Esophagus (tissue), 2 donors: ENCODE results near the gene KLRC4. TPM values are rescaled to one million over a fixed set of nuclear protein-coding genes. Genes with fewer than 3 reads are reported as not detected.
"Not testable (repeated sequence)": the region's sequence is repeated elsewhere in the genome, so short reads cannot be mapped to it uniquely, and the experiment has no call there.

ENCODE experiments used
- H3K27ac ChIP-seq, 2 donors: one replicate each; pipeline ENCODE4 v1.5.1; 2013; ENCODE audit warnings: low read depth in 2 of 2, mild to moderate bottlenecking in 2 of 2, inconsistent platforms in 1 of 2, low read length in 1 of 2, moderate library complexity in 1 of 2
- H3K27me3 ChIP-seq, 2 donors: one replicate each; pipeline ENCODE4 v1.6.1; 2013; ENCODE audit warnings: low read length in 2 of 2, control low read depth in 1 of 2, mild to moderate bottlenecking in 1 of 2; ENCODE audit not compliant: insufficient read depth in 2 of 2, control insufficient read depth in 1 of 2
- H3K36me3 ChIP-seq, 2 donors: one replicate each; pipeline ENCODE4 v1.6.1; 2013; ENCODE audit warnings: low read length in 1 of 2; ENCODE audit not compliant: control insufficient read depth in 2 of 2, insufficient read depth in 2 of 2
- H3K4me1 ChIP-seq, 2 donors: one replicate each; pipeline ENCODE4 v1.6.1; 2013; ENCODE audit warnings: low read length in 1 of 2; ENCODE audit not compliant: control insufficient read depth in 2 of 2, insufficient read depth in 2 of 2
- H3K4me3 ChIP-seq, 2 donors: one replicate each; pipeline ENCODE4 v1.5.1; 2013; ENCODE audit warnings: low read length in 2 of 2, mild to moderate bottlenecking in 2 of 2, low read depth in 1 of 2, moderate library complexity in 1 of 2
- H3K9me3 ChIP-seq, 2 donors: one replicate each; pipeline ENCODE4 v1.6.1; 2013; ENCODE audit warnings: mild to moderate bottlenecking in 2 of 2, low read depth in 1 of 2, low read length in 1 of 2, moderate library complexity in 1 of 2; ENCODE audit not compliant: control insufficient read depth in 2 of 2, insufficient read depth in 1 of 2
- WGBS, 2 donors: extraction: QIAGEN DNeasy Blood & Tissue Kit; methylation state at CpG; one replicate each; pipeline ENCODE4 v1.1.7; 2013; 5-methylcytosine and 5-hydroxymethylcytosine counted together
- polyA plus RNA-seq, 2 donors: library from polyadenylated mRNA; stranded (reverse); fragments of 200-250 nt; gene quantifications; one replicate each; pipeline ENCODE4 v1.2.3, GENCODE V29; 2013
- donor health status: healthy with polysubstance abuse.
- donor health status: Bipolar disorder and iron deficiency.

KLRC4 gene
- polyA plus RNA-seq, 2 donors: 0.04 TPM; not detected in 1

DNA sequence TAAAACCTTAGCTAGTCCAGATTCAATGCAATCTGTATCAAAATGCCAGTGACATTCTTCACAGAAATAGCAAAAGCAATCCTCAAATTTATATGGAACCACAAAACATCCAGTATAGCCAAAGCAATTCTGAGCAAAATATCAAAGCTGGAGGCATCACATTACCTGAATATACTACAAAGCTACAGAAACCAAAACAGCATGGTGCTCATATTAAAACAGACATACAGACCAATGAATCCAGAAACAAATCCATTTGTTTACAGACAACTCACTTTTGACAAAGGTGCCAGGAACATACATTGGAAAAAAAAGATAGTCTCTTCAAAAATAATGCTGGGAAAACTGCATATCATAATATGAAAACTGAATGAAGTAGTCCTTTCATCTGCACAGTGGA is 4.8 kb downstream of the KLRC4 start:
- H3K27me3 ChIP-seq: no peaks in the 10 kb centered on the region
- peaks cover 0 to 2% of the 10 kb centered on the region in 2 donors for H3K4me1 ChIP-seq
- H3K36me3 ChIP-seq: no peaks in the 10 kb centered on the region
- no peaks in the 10 kb centered on the region for H3K9me3 ChIP-seq
- H3K4me3 ChIP-seq: no peak overlapping the region
- H3K27ac ChIP-seq: no peak overlapping the region

- Histone ChIP-seq H3K4me1 (no peaks in the 10 kb centered on the region), H3K4me3 (no peak overlapping the region)
These were observed 8.7 kb downstream of the KLRC4 start for GRCh38 chr12:10400829-10401228.

DNA sequence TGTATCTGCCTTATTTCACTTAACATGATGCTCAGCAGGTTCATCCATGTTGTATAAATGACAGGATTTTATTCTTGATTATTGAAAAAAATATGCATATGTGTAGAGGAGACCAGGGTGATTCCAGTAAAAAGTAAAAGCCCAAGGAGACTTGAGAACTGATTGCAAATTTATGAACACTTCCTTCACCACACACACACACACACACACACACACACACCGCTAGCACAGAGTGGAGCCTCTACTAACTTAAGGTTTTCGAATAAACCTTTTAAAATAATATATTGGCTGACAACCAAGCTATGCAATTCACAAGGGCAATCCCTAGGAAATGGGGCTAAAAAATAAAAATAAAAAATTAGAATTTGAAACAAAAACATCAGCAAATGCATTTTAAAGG is 11.4 kb downstream of the KLRC4 start:
- peaks cover 0 to 2% of the 10 kb centered on the region in 2 donors for H3K4me1 ChIP-seq
- H3K36me3 ChIP-seq: no peaks in the 10 kb centered on the region
- 82 to 88% methylated on average over 2 of the region's 2 CpGs for WGBS, 2 donors
- H3K27ac ChIP-seq: no peak overlapping the region
- no peaks in the 10 kb centered on the region for H3K9me3 ChIP-seq
- H3K27me3 ChIP-seq: no peaks in the 10 kb centered on the region
- H3K4me3 ChIP-seq: no peak overlapping the region

More at GRCh38 chr12:10400829-10401228, 8.7 kb downstream of the KLRC4 start:
- Histone ChIP-seq H3K36me3 (no peaks in the 10 kb centered on the region), H3K27ac (no peak overlapping the region), H3K27me3 (no peaks in the 10 kb centered on the region), H3K9me3 (no peaks in the 10 kb centered on the region)

DNA sequence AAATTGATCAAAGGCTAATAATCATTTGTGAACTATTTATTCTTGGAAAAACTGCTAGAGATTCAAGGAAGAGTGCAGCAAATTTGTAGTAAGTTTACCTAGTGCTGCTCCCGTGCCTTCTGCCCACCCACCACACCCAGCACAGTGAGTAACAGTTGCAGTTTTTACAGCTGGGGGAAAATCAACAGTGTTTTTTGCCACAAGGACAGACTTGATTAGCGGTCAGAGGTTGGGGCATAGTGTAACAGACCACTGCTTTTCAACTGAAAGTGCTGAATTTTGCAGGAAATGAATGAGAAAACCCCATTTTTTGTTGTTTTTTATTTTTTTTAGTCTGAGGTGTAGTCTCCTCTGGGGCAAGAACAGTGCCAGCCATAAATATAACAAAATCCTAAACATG is 12.3 kb downstream of the KLRC4 start:
- WGBS, 2 donors: 33 to 78% methylated on average over 2 of the region's 2 CpGs
- H3K27me3 ChIP-seq: no peaks in the 10 kb centered on the region
- peaks cover 0 to 2% of the 10 kb centered on the region in 2 donors for H3K4me1 ChIP-seq
- H3K27ac ChIP-seq: no peak overlapping the region
- H3K4me3 ChIP-seq: no peak overlapping the region
- no peaks in the 10 kb centered on the region for H3K36me3 ChIP-seq
- H3K9me3 ChIP-seq: no peaks in the 10 kb centered on the region

DNA sequence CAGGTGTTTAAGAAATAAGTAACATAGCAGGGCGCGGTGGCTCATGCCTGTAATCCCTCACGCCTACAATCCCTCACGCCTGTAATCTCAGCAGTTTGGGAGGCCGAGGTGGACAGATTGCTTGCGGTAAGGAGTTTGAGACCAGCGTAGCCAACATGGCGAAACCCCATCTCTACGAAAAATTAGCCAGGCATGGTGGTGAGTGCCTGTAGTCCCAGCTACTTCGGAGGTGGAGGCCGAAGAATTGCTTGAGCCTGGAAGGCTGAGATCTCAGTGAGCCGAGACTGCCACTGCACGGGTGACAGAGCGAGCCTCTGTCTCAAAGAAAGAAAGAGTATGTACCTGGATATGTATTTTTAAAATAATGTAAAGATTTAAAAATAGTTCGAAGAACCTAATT is 13.4 kb downstream of the KLRC4 start:
- not testable (repeated sequence) for H3K4me1 ChIP-seq, H3K27me3 ChIP-seq, H3K4me3 ChIP-seq, H3K27ac ChIP-seq, H3K36me3 ChIP-seq, H3K9me3 ChIP-seq
- WGBS, 2 donors: 83 to 86% methylated on average over 15 of the region's 15 CpGs

DNA sequence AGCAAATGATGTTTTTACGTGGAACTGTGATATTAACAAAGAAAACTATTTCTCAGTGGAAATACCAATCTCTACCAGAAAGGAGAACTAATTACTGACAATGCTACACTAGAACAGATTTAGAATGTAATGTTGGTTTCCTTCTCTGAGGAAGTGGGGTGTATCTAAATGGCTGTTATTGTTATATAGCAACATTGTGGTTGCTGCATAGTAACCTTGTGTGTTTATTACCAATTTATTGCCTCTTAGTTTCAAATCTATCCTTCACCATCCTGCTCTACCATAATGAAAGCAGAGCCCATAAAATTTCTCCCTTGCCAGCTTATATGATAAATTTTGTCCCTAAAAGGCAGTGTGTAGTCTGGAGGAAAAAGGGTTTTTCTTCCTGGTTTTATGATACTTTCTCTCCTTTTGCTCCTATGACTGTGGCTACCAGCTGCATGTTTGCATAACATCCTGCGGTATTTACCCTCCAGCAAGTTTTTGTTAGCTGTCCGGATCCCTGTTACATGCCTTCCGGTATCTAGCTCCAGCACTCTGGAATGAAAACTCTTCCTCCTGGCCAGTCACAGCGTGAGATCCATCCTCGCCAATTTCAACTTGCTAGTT is 14.1 kb downstream of the KLRC4 start:
- no peak overlapping the region for H3K4me3 ChIP-seq
- no peaks in the 10 kb centered on the region for H3K27me3 ChIP-seq
- 16 to 20% methylated on average over 6 of the region's 6 CpGs for WGBS, 2 donors
- H3K27ac ChIP-seq: peak overlapping the region in 1 of 2 donors; percentile 5
- no peaks in the 10 kb centered on the region for H3K9me3 ChIP-seq
- H3K4me1 ChIP-seq: peaks cover 0 to 2% of the 10 kb centered on the region in 2 donors
- H3K36me3 ChIP-seq: no peaks in the 10 kb centered on the region

GRCh38 chr12:10394531-10395152 is 14.9 kb downstream of the KLRC4 start:
- not testable (repeated sequence) for H3K9me3 ChIP-seq, H3K27me3 ChIP-seq, H3K4me1 ChIP-seq, H3K36me3 ChIP-seq, H3K27ac ChIP-seq, H3K4me3 ChIP-seq
- WGBS, 2 donors: 70 to 78% methylated on average over 11 of the region's 11 CpGs

DNA sequence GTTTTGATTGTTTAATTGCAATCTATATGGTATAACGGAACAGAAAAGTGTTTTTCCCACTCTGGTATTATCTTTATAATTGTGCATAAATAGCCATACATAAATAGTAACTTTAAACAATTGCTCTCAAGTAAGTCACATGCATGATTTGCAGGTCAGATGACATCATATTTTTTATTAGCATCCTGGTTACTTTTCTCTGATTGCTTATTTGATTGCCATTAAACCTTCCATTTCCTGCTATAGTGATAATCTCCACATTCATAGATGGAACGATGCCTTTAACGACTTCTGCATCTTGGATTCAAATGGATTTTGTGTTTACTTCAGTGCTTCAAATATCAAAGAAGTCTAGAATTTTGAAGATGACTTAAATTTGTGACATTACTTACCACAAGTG is 16.3 kb downstream of the KLRC4 start:
- no peak overlapping the region for H3K27ac ChIP-seq
- no peaks in the 10 kb centered on the region for H3K36me3 ChIP-seq
- H3K27me3 ChIP-seq: no peaks in the 10 kb centered on the region
- H3K4me3 ChIP-seq: no peak overlapping the region
- WGBS, 2 donors: 54 to 56% methylated on average over 3 of the region's 3 CpGs
- peaks cover 0 to 2% of the 10 kb centered on the region in 2 donors for H3K4me1 ChIP-seq
- H3K9me3 ChIP-seq: no peaks in the 10 kb centered on the region

DNA sequence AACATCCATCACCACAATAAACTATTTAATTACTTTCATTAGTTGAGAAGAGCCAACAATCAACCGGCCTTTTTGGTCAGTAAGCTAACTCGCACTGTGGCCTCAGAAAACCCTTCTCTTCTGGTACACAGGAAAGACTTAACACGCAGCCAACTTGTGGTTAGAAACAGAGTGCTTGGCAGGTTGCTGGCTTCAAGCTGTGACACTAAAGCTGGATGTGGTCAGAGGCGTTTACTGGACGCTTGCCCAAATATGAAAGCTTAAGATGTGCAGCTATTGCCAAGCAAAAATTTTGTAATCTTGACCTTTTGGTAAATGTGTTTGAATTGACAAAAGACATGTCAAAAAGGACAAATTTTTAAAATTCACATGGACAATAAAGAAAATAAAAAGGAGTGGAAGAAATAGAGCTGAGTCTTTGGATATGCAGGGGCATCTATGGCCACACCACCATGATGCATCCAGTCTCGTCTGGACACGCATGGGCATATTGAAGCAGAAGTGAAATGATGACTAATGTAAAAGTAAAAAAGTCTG is 17.1 kb downstream of the KLRC4 start:
- 19 to 36% methylated on average over 7 of the region's 7 CpGs for WGBS, 2 donors
- H3K4me3 ChIP-seq: no peak overlapping the region
- H3K36me3 ChIP-seq: no peaks in the 10 kb centered on the region
- H3K27me3 ChIP-seq: no peaks in the 10 kb centered on the region
- H3K27ac ChIP-seq: no peak overlapping the region
- peaks cover 0 to 2% of the 10 kb centered on the region in 2 donors for H3K4me1 ChIP-seq
- no peaks in the 10 kb centered on the region for H3K9me3 ChIP-seq

GRCh38 chr12:10390991-10391390 is 18.6 kb downstream of the KLRC4 start:
- not testable (repeated sequence) for H3K27ac ChIP-seq, H3K4me1 ChIP-seq, H3K9me3 ChIP-seq, H3K4me3 ChIP-seq, H3K36me3 ChIP-seq, H3K27me3 ChIP-seq
- WGBS, 2 donors: 92 to 93% methylated on average over 7 of the region's 7 CpGs
